HG02870 (cell line): ENCODE measurements around the gene ATP23.

Source experiments
- ATAC-seq: cut with Tn5 transposase; IDR thresholded peaks from one replicate; pipeline ENCODE4 v1.9.1; 2021; ENCODE audit warnings: mild to moderate bottlenecking, moderate library complexity; ENCODE audit not compliant: unreplicated experiment

ATP23 gene

GRCh38 chr12:57966536-57966935 is 25.2 kb downstream of the ATP23 start:
- no peak for ATAC-seq

DNA sequence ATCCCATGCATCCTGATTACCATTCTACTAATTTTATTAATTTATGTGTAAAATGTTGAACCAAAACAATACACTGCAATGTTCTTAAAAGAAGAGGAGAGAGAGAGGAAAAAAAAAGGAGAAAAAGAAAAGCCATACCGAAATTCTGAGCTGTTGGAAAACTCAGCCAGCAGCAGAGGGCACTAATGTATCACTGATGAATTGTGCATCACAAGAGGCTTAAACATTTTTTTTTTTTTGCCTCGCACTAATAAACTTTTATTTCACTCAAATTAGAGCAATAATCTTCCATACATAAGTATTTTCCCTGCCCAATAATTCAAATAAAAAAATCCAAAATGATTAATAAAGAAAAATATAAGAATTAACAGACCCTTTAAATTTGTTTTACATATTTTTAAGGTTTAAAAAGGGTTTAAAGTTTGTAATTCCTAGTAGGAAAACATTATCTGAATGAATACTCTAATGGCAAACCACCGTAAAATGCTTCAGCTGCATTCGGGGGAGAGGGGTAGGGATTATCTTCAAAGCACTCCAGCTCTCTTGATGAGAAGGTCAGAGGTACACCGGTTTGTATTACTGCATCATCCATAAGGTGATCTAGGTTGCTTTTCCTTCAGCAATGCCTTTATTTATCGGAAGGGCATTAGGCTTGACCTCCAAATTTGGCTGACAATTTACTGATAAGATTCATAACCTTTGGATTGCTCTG is 41.9 kb downstream of the ATP23 start:
- ATAC-seq, result no peak

- no peak for ATAC-seq
Observed at GRCh38 chr12:57983858-57984505, 42.6 kb downstream of the ATP23 start.

DNA sequence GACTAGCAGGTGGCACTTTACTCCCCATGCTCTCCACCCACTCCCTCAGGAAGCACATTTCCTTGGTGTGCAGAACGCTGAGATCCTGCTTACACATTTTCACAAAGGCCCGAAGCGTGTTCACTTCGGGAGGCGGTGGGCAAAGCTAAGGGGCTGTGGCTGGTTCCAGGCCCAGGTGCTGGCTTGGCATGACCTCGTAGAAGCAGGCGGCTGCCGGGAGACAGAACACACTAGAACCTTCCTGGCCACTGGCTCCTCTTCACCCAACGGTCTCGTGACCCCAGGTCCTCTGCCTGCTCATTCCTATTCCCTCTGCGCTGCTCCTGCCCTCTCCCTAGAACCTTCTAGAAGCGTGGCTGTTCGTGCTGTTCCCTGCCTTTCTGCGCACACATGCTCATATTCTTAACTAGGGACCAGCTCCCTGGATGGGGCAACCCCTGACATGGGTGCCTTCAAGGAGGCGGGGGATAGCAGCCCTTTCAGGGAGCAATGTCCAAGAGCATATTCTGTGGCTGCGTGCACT is 43.3 kb downstream of the ATP23 start:
- no peak for ATAC-seq

GRCh38 chr12:57985685-57986084 is 44.3 kb downstream of the ATP23 start:
- no peak for ATAC-seq

- ATAC-seq, result no peak
Observed at GRCh38 chr12:57989838-57990237, 48.5 kb downstream of the ATP23 start.

GRCh38 chr12:57990241-57990883 is 49.0 kb downstream of the ATP23 start:
- ATAC-seq, result no peak

DNA sequence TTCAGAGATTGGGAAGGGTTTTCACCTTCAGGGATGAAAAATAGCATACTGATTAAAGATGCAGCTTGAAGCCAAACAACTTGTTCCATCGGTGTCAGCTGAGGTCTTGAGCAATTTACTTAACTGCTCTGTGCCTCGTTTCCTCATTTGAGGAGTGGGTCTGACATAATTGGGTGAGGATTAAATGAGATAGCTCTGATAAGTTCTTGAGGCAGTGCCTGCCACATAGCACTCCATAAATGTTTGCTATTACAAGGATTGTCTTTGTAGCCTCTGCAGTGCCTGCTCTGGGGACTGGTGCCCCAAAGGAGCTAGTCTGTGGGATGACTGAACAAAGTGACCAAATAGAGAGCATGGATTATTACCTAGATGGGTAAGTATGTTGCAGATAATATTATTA is 50.6 kb downstream of the ATP23 start:
- no peak for ATAC-seq

- no peak for ATAC-seq
Observed at GRCh38 chr12:57993030-57993429, 51.7 kb downstream of the ATP23 start.

DNA sequence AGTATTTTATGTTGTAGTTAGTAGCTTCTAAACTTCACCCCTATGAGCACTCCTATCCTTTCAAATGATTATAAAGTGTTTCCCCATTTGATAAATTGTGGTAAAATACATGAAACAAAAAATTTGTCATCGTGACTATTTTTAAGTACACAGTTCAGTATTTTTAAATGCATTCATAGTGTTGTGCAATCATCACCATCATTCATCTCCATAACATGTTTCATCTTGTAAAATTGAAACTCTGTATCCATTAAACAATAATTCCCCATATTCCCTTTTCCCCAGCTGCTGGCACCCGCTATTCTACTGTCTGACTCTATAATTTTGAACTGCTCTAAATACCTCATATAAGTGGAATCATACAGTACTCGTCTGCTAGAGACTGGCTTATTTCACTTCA is 52.5 kb downstream of the ATP23 start:
- no peak for ATAC-seq

DNA sequence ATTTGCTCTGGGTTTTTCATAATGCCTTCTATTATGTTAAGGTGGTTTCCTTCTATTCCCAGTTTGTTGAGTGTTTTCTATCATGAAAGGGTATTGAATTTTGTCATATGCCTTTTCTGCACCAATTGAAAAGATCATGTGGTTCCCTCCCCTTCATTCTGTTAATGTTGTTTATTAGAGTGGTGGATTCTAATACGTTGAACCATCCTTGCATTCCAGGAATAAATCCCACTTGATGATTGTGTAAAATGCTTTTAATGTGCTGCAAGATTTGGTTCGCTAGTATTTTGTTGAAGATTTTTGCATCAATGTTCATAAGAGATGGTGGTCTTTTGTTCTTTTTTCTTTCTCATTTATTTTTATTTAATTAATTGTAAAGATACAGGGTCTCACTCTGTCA is 55.2 kb downstream of the ATP23 start:
- no peak for ATAC-seq

GRCh38 chr12:57998251-57998650 is 56.9 kb downstream of the ATP23 start:
- ATAC-seq, result no peak

- no peak for ATAC-seq
Observed at GRCh38 chr12:58000499-58000898, 59.1 kb downstream of the ATP23 start.

- no peak for ATAC-seq
Observed at GRCh38 chr12:58007875-58008274, 66.5 kb downstream of the ATP23 start.

GRCh38 chr12:58008634-58009033 is 67.3 kb downstream of the ATP23 start:
- no peak for ATAC-seq
